Skeletal muscle tissue (tissue), 4 donors: ENCODE measurements around the gene KICS2. TPM values are rescaled to one million over a fixed set of nuclear protein-coding genes. Genes with fewer than 3 reads are reported as not detected.

Experiments used
- H3K27ac ChIP-seq: one replicate; pipeline ENCODE4 v1.7.0; 2013; ENCODE audit warnings: mild to moderate bottlenecking, low read depth, low read length, inconsistent platforms
- H3K27me3 ChIP-seq, 3 donors: one replicate each; pipeline ENCODE4 v1.7.0; 2013; ENCODE audit warnings: low read length in 3 of 3; ENCODE audit not compliant: control insufficient read depth in 3 of 3, insufficient read depth in 3 of 3
- H3K36me3 ChIP-seq, 3 donors: one replicate each; pipeline ENCODE4 v1.7.0; 2013; ENCODE audit warnings: low read length in 3 of 3; ENCODE audit not compliant: control insufficient read depth in 3 of 3, insufficient read depth in 3 of 3
- H3K4me1 ChIP-seq, 3 donors: one replicate each; pipeline ENCODE4 v1.7.0; 2013; ENCODE audit warnings: low read length in 3 of 3, mild to moderate bottlenecking in 3 of 3; ENCODE audit not compliant: control insufficient read depth in 3 of 3, insufficient read depth in 3 of 3
- H3K4me3 ChIP-seq, 3 donors: one replicate each; pipeline ENCODE4 v1.7.0; 2013; ENCODE audit warnings: low read length in 3 of 3
- H3K9ac ChIP-seq, 3 donors: one replicate each; pipeline ENCODE4 v1.7.0; 2013; ENCODE audit warnings: low read length in 3 of 3, mild to moderate bottlenecking in 3 of 3, moderate library complexity in 2 of 3, low read depth in 1 of 3
- H3K9me3 ChIP-seq, 3 donors: one replicate each; pipeline ENCODE4 v1.7.0; 2013; ENCODE audit warnings: low read length in 3 of 3; ENCODE audit not compliant: control insufficient read depth in 3 of 3
- total RNA-seq: library from RNA; depleted of rRNA; stranded (reverse); fragments of >200 nt; gene quantifications from one replicate; pipeline ENCODE4 v1.2.3, GENCODE V29; 2014
- donor health status: Osteomylitis.

KICS2 gene
- 4.2 TPM for total RNA-seq

- Histone ChIP-seq H3K27me3 (no peaks in the 10 kb centered on the region), H3K27ac (peak within 1 kb of the TSS; percentile 86), H3K4me3 (peak within 1 kb of the TSS; percentile 83 to 94 (median 93)), H3K4me1 (peaks cover 0 to 12% (median 6%) of the 10 kb centered on the region in 3 donors), H3K9me3 (no peaks in the 10 kb centered on the region), H3K36me3 (no peaks in the 10 kb centered on the region), H3K9ac (peak within 1 kb of the TSS; percentile 82 to 95 (median 92))
Measured at GRCh38 chr12:64222009-64222765, at the start of gene KICS2. TSS of gene KICS2 (minus strand) at chr12:64222296. CDS start at chr12:64222237, 59 bp downstream.

GRCh38 chr12:64270411-64270810, 48.3 kb upstream of the KICS2 start:
- no peaks in the 10 kb centered on the region for H3K9me3 ChIP-seq
- H3K36me3 ChIP-seq, result no peaks in the 10 kb centered on the region
- no peak overlapping the region for H3K27ac ChIP-seq
- H3K4me1 ChIP-seq, result no peaks in the 10 kb centered on the region
- no peaks in the 10 kb centered on the region for H3K27me3 ChIP-seq
- H3K4me3 ChIP-seq, result no peak overlapping the region
- H3K9ac ChIP-seq, result no peak overlapping the region

GRCh38 chr12:64269161-64269560, 47.1 kb upstream of the KICS2 start:
- no peaks in the 10 kb centered on the region for H3K4me1 ChIP-seq
- no peaks in the 10 kb centered on the region for H3K27me3 ChIP-seq
- no peak overlapping the region for H3K9ac ChIP-seq
- H3K4me3 ChIP-seq, result no peak overlapping the region
- no peaks in the 10 kb centered on the region for H3K36me3 ChIP-seq
- no peaks in the 10 kb centered on the region for H3K9me3 ChIP-seq
- H3K27ac ChIP-seq, result no peak overlapping the region

GRCh38 chr12:64268409-64268808, 46.3 kb upstream of the KICS2 start:
- Histone ChIP-seq H3K9me3 (no peaks in the 10 kb centered on the region), H3K27ac (no peak overlapping the region), H3K27me3 (no peaks in the 10 kb centered on the region), H3K9ac (no peak overlapping the region), H3K4me3 (no peak overlapping the region), H3K4me1 (no peaks in the 10 kb centered on the region), H3K36me3 (no peaks in the 10 kb centered on the region)

- Histone ChIP-seq H3K27me3 (no peaks in the 10 kb centered on the region), H3K27ac (no peak overlapping the region), H3K9ac (no peak overlapping the region), H3K36me3 (no peaks in the 10 kb centered on the region), H3K4me3 (no peak overlapping the region), H3K9me3 (no peaks in the 10 kb centered on the region), H3K4me1 (no peaks in the 10 kb centered on the region)
Measured at GRCh38 chr12:64265839-64266238, 43.7 kb upstream of the KICS2 start.

- Histone ChIP-seq H3K4me3 (no peak overlapping the region), H3K9me3 (no peaks in the 10 kb centered on the region), H3K36me3 (no peaks in the 10 kb centered on the region), H3K27me3 (no peaks in the 10 kb centered on the region), H3K4me1 (no peaks in the 10 kb centered on the region), H3K27ac (no peak overlapping the region), H3K9ac (no peak overlapping the region)
Measured at GRCh38 chr12:64261813-64262212, 39.7 kb upstream of the KICS2 start.

GRCh38 chr12:64258576-64258975, 36.5 kb upstream of the KICS2 start:
- H3K27me3 ChIP-seq, result no peaks in the 10 kb centered on the region
- H3K36me3 ChIP-seq, result no peaks in the 10 kb centered on the region
- no peak overlapping the region for H3K9ac ChIP-seq
- no peak overlapping the region for H3K4me3 ChIP-seq
- peaks cover 0 to 4% (median 0%) of the 10 kb centered on the region in 3 donors for H3K4me1 ChIP-seq
- no peak overlapping the region for H3K27ac ChIP-seq
- no peaks in the 10 kb centered on the region for H3K9me3 ChIP-seq

GRCh38 chr12:64256166-64256800, 34.2 kb upstream of the KICS2 start:
- H3K36me3 ChIP-seq, result no peaks in the 10 kb centered on the region
- peaks cover 0 to 4% (median 0%) of the 10 kb centered on the region in 3 donors for H3K4me1 ChIP-seq
- H3K9ac ChIP-seq, result no peak overlapping the region
- no peak overlapping the region for H3K4me3 ChIP-seq
- H3K9me3 ChIP-seq, result no peaks in the 10 kb centered on the region
- H3K27ac ChIP-seq, result no peak overlapping the region
- no peaks in the 10 kb centered on the region for H3K27me3 ChIP-seq

- Histone ChIP-seq H3K4me3 (no peak overlapping the region), H3K27me3 (no peaks in the 10 kb centered on the region), H3K36me3 (no peaks in the 10 kb centered on the region), H3K27ac (no peak overlapping the region), H3K9me3 (no peaks in the 10 kb centered on the region), H3K9ac (no peak overlapping the region), H3K4me1 (peaks cover 0 to 4% (median 0%) of the 10 kb centered on the region in 3 donors)
Measured at GRCh38 chr12:64255249-64255648, 33.2 kb upstream of the KICS2 start.

- Histone ChIP-seq H3K4me1 (peaks cover 0 to 4% (median 2%) of the 10 kb centered on the region in 3 donors), H3K4me3 (no peak overlapping the region), H3K36me3 (no peaks in the 10 kb centered on the region), H3K9me3 (no peaks in the 10 kb centered on the region), H3K9ac (no peak overlapping the region), H3K27me3 (no peaks in the 10 kb centered on the region), H3K27ac (peak overlapping the region; percentile 26)
Measured at GRCh38 chr12:64253356-64253755, 31.3 kb upstream of the KICS2 start.
